Dermis microvascular lymphatic vessel endothelial cell (primary cell): ENCODE data around the gene PDLIM5. TPM values are rescaled to one million over a fixed set of nuclear protein-coding genes. Genes with fewer than 3 reads are reported as not detected.
A peak's percentile ranks its signal among the peaks of the same experiment; 100 is the strongest.
"Not testable (repeated sequence)": the region's sequence is repeated elsewhere in the genome, so short reads cannot be mapped to it uniquely, and the experiment has no call there.

Experiments used
- DNase-seq, 2 donors: peaks; one replicate each; pipeline versions ENCODE4 v3.0.0 to v3.0.0-alpha.2; 2010; ENCODE audit warnings: low read depth in 2 of 2
- total RNA-seq: library from RNA; depleted of rRNA; stranded (reverse); fragments of >200 nt; gene quantifications from 2 replicates; pipeline ENCODE4 v1.2.1, GENCODE V29; 2014

The PDLIM5 gene
- total RNA-seq, 1 donor from 2014 or later: 71.0 TPM

- DNase-seq: no peak
These were observed 77.2 kb downstream of the PDLIM5 start for GRCh38 chr4:94528792-94529451.

- no peak for DNase-seq
These were observed 78.3 kb downstream of the PDLIM5 start for GRCh38 chr4:94530073-94530472.

GRCh38 chr4:94531991-94532789 lies 80.4 kb downstream of the PDLIM5 start:
- peak in 1 of 2 donors; percentile 51 for DNase-seq

GRCh38 chr4:94533405-94534223 lies 81.9 kb downstream of the PDLIM5 start:
- DNase-seq: no peak

GRCh38 chr4:94534401-94535312 lies 82.9 kb downstream of the PDLIM5 start:
- DNase-seq: no peak

- DNase-seq: no peak
These were observed 84.3 kb downstream of the PDLIM5 start for GRCh38 chr4:94536049-94536448.

- DNase-seq: peak in 1 of 2 donors; percentile 66
These were observed 85.1 kb downstream of the PDLIM5 start for GRCh38 chr4:94536649-94537469.

GRCh38 chr4:94537921-94538628 lies 86.3 kb downstream of the PDLIM5 start:
- no peak for DNase-seq

GRCh38 chr4:94540476-94540875 lies 88.7 kb downstream of the PDLIM5 start:
- no peak for DNase-seq

GRCh38 chr4:94544811-94545210 lies 93.1 kb downstream of the PDLIM5 start:
- DNase-seq: no peak

- DNase-seq: peak; percentile 72 to 77
These were observed 93.6 kb downstream of the PDLIM5 start for GRCh38 chr4:94545296-94545695.

GRCh38 chr4:94546949-94547348 lies 95.2 kb downstream of the PDLIM5 start:
- no peak for DNase-seq

- DNase-seq: peak in 1 of 2 donors; percentile 87
These were observed 96.8 kb downstream of the PDLIM5 start for GRCh38 chr4:94548571-94548970.

- no peak for DNase-seq
These were observed 98.6 kb downstream of the PDLIM5 start for GRCh38 chr4:94550352-94550751.

- DNase-seq: no peak
These were observed 99.1 kb downstream of the PDLIM5 start for GRCh38 chr4:94550851-94551250.

GRCh38 chr4:94551643-94552564 lies 100.2 kb downstream of the PDLIM5 start:
- DNase-seq: peak in 1 of 2 donors; percentile 77

GRCh38 chr4:94556047-94556446 lies 104.3 kb downstream of the PDLIM5 start:
- DNase-seq: not testable (repeated sequence)

GRCh38 chr4:94557632-94558031 lies 105.9 kb downstream of the PDLIM5 start:
- not testable (repeated sequence) for DNase-seq
